Measurements from ENCODE around the gene ACOX1.

- TF ChIP-seq CTCF (conservative IDR thresholded peaks at IDR 0.05; ENCODE audit: low read depth, low read length) (no peak), EZH2 (IDR thresholded peaks at IDR 0.05; ENCODE audit: borderline replicate concordance, low read depth, low read length, poor library complexity, severe bottlenecking) (no peak)
Observed at GRCh38 chr17:75909051-75909811, 69.7 kb downstream of the ACOX1 start.
